B cell (primary cell): ENCODE results near the gene TRAPPC12. TPM values are rescaled to one million over a fixed set of nuclear protein-coding genes. Genes with fewer than 3 reads are reported as not detected.

Experiments
- ATAC-seq: fragments of 200-7000 bp; cut with Tn5 transposase; one replicate; pipeline ENCODE4 v1.10.0; 2021; ENCODE audit warnings: low read depth, mild to moderate bottlenecking, moderate number of reproducible peaks, moderate library complexity
- CTCF ChIA-PET: fragments of 350-600 bp; sonication (Branson Sonifier 250); formaldehyde crosslinking; loops from one replicate; lab custom pipeline; 2021; ENCODE audit warnings: antibody characterized with exemption, inconsistent platforms; lab: Charles Lee
- POLR2A ChIA-PET: fragments of 350-600 bp; sonication (Branson Sonifier 250); formaldehyde crosslinking; loops from one replicate; lab custom pipeline; 2021; ENCODE audit warnings: antibody characterized with exemption; lab: Charles Lee
- DNase-seq: peaks from one replicate; pipeline ENCODE4 v3.0.0; 2013
- H2AFZ ChIP-seq: 2 replicates; pipeline ENCODE4 v1.6.1; 2012; ENCODE audit warnings: mild to moderate bottlenecking, low read depth, low read length; ENCODE audit not compliant: insufficient read depth, poor library complexity, severe bottlenecking
- H3K27ac ChIP-seq, 2 donors: 1 replicate in 1 of 2; 2 replicates in 1 of 2; pipeline ENCODE4 v1.5.1; 2012 to 2013; ENCODE audit warnings: low read length in 2 of 2, mild to moderate bottlenecking in 2 of 2, moderate library complexity in 1 of 2
- H3K27me3 ChIP-seq, 4 experiments: fragments of 200-600 bp in 1 of 4; sonication (generic) in 1 of 4; replicated peaks in 1 of 4; 1 replicate in 2 of 4; 2 replicates in 2 of 4; pipeline versions ENCODE4 v1.6.1 to v1.7.0; 2013 to 2016; ENCODE audit warnings: low read length in 3 of 4, mild to moderate bottlenecking in 2 of 4, mixed read lengths in 1 of 4, moderate library complexity in 1 of 4; ENCODE audit not compliant: insufficient read depth in 4 of 4, control insufficient read depth in 3 of 4; ENCODE audit errors: control extremely low read depth in 1 of 4
- H3K36me3 ChIP-seq, 2 experiments: replicated peaks in 1 of 2; 1 replicate in 1 of 2; 2 replicates in 1 of 2; pipeline versions ENCODE4 v1.6.1 to v1.7.1; 2013; ENCODE audit warnings: low read length in 1 of 2; ENCODE audit not compliant: insufficient read depth in 2 of 2, control insufficient read depth in 1 of 2; ENCODE audit errors: control extremely low read depth in 1 of 2, extremely low read depth in 1 of 2
- H3K4me1 ChIP-seq, 2 donors: fragments of 200-600 bp in 1 of 2; sonication (generic) in 1 of 2; 1 replicate in 1 of 2; 2 replicates in 1 of 2; pipeline versions ENCODE4 v1.5.1 to v1.6.1; 2013 to 2017; ENCODE audit warnings: low read length in 2 of 2; ENCODE audit not compliant: control insufficient read depth in 2 of 2, insufficient read depth in 2 of 2
- H3K4me2 ChIP-seq: replicated peaks from 2 replicates; pipeline ENCODE3; 2012; ENCODE audit warnings: mild to moderate bottlenecking, low read depth, low read length; ENCODE audit not compliant: poor library complexity, severe bottlenecking
- H3K4me3 ChIP-seq, 5 experiments: fragments of 200-600 bp in 1 of 5; sonication (generic) in 1 of 5; 1 replicate in 3 of 5; 2 replicates in 2 of 5; pipeline versions ENCODE4 v1.5.1 to v1.7.0; 2011 to 2016; ENCODE audit warnings: low read length in 4 of 5, mild to moderate bottlenecking in 4 of 5, low read depth in 2 of 5, control low read depth in 1 of 5, moderate library complexity in 1 of 5; ENCODE audit not compliant: insufficient read depth in 1 of 5; ENCODE audit errors: control extremely low read depth in 1 of 5, extremely low read depth in 1 of 5
- H3K79me2 ChIP-seq: fragments of 200-600 bp; sonication (generic); one replicate; pipeline ENCODE4 v1.6.0; 2016; ENCODE audit warnings: low read length; ENCODE audit not compliant: control insufficient read depth, insufficient read depth
- H3K9ac ChIP-seq: fragments of 200-600 bp; sonication (generic); 2 replicates; pipeline ENCODE4 v1.6.1; 2017; ENCODE audit warnings: mild to moderate bottlenecking, low read length, moderate library complexity
- H3K9me3 ChIP-seq, 3 donors: one replicate each; pipeline versions ENCODE4 v1.6.1 to v1.7.1; 2013; ENCODE audit warnings: low read length in 2 of 3; ENCODE audit not compliant: control insufficient read depth in 2 of 3, insufficient read depth in 1 of 3; ENCODE audit errors: control extremely low read depth in 1 of 3
- H4K20me1 ChIP-seq: 2 replicates; pipeline ENCODE4 v1.6.0; 2012; ENCODE audit warnings: mild to moderate bottlenecking, low read length; ENCODE audit not compliant: insufficient read depth, control insufficient read depth, poor library complexity, severe bottlenecking
- H3K27ac Mint-ChIP-seq: one replicate; pipeline ENCODE4 v1.8.0; 2021; ENCODE audit warnings: mixed read lengths
- H3K27me3 Mint-ChIP-seq: one replicate; pipeline ENCODE4 v1.8.0; 2021; ENCODE audit warnings: mixed read lengths
- H3K4me1 Mint-ChIP-seq: one replicate; pipeline ENCODE4 v1.8.0; 2021; ENCODE audit warnings: mixed read lengths
- H3K4me3 Mint-ChIP-seq: one replicate; pipeline ENCODE4 v1.8.0; 2021; ENCODE audit warnings: mixed read lengths
- H3K9me3 Mint-ChIP-seq: one replicate; pipeline ENCODE4 v1.8.0; 2022; ENCODE audit warnings: mixed read lengths; ENCODE audit not compliant: insufficient read depth
- CTCF ChIP-seq: fragments of 200-600 bp; IDR thresholded peaks from one replicate; pipeline ENCODE4 v1.8.0; 2022; ENCODE audit warnings: antibody characterized with exemption, mild to moderate bottlenecking
- EZH2 ChIP-seq: IDR thresholded peaks from 2 replicates; pipeline ENCODE4 v1.6.1; 2012; ENCODE audit warnings: borderline replicate concordance, low read depth, mild to moderate bottlenecking, moderate library complexity, low read length; ENCODE audit not compliant: insufficient read depth, poor library complexity, severe bottlenecking
- WGBS: methylation state at CpG from one replicate; pipeline ENCODE4 v1.1.5; 2013; ENCODE audit warnings: missing lambda C conversion rate; ENCODE audit not compliant: insufficient coverage; 5-methylcytosine and 5-hydroxymethylcytosine counted together
- intact Hi-C: fragments of 100-400 bp; cut with micrococcal nuclease; formaldehyde crosslinking; loops from one replicate; pipeline ENCODE4 v1.10.0; 2022
- polyA minus RNA-seq: library from RNA; depleted of rRNA, polyadenylated mRNA; stranded (reverse); fragments of >200 nt; gene quantifications from 2 replicates; pipeline ENCODE4 v1.2.3, GENCODE V29; 2012
- polyA plus RNA-seq: library from polyadenylated mRNA; depleted of rRNA; stranded (reverse); fragments of >200 nt; gene quantifications from 2 replicates; pipeline ENCODE4 v1.2.3, GENCODE V29; 2012
- total RNA-seq, 2 donors: library from RNA; stranded (reverse); fragments of 120-200 nt in 1 of 2; gene quantifications; 1 replicate in 1 of 2; 2 replicates in 1 of 2; pipeline versions ENCODE4 v1.2.3 to v1.2.4, GENCODE V29; 2013 to 2022

TRAPPC12 gene
- total RNA-seq (151 and 154 TPM in 2 replicates), polyA plus RNA-seq (66.4 and 80.9 TPM in 2 replicates), polyA minus RNA-seq (85.8 and 95.0 TPM in 2 replicates)
- 58.9 TPM for total RNA-seq (2013)

- no peaks in the 10 kb centered on the region for H3K27me3 Mint-ChIP-seq
- TF ChIP-seq CTCF, result peak; percentile 60
- TF ChIP-seq EZH2, result no peak
- peaks cover 7 to 9% of the 10 kb centered on the region in 2 experiments for H3K36me3 ChIP-seq
- DNase-seq, result peak; percentile 94
- peak within 1 kb of the TSS; percentile 90 for H2AFZ ChIP-seq
- peak within 1 kb of the TSS; percentile 75 to 88 (median 84) for H3K4me3 ChIP-seq
- intact Hi-C loops, result loop anchor here (2.0 to 5.0 kb wide), 4 partner anchors 17 to 768 kb away; no protein-coding TSS in a partner anchor
- peaks cover 48% of the 10 kb centered on the region for H3K79me2 ChIP-seq
- H3K27ac ChIP-seq, result peak within 1 kb of the TSS; percentile 90
- peaks cover 43% of the 10 kb centered on the region for H3K4me1 Mint-ChIP-seq
- H3K4me2 ChIP-seq, result peak within 1 kb of the TSS; percentile 79
- H3K4me1 ChIP-seq, result peaks cover 32 to 37% of the 10 kb centered on the region in 2 donors
- peaks cover 0 to 17% (median 0%) of the 10 kb centered on the region in 3 donors for H3K9me3 ChIP-seq
- ChIA-PET CTCF (interaction anchor here (0.7 to 1.2 kb wide), 5 partner anchors 14 to 194 kb away, joined by 3 to 8 read pairs (median 3); partner anchors contain the start of gene ADI1), POLR2A (interaction anchor here (1.2 to 2.4 kb wide), 2 partner anchors 139 to 178 kb away, joined by 5 to 19 read pairs; partner anchors contain the start of genes ADI1 and RNASEH1)
- peak; percentile 77 for ATAC-seq
- H3K9me3 Mint-ChIP-seq, result no peaks in the 10 kb centered on the region
- H3K27me3 ChIP-seq, result no peaks in the 10 kb centered on the region
- peak within 1 kb of the TSS; percentile 96 for H3K27ac Mint-ChIP-seq
- H3K4me3 Mint-ChIP-seq, result peak within 1 kb of the TSS; percentile 98
- under 1% methylated on average over 54 of the region's 61 CpGs for WGBS
- peak within 1 kb of the TSS; percentile 80 for H3K9ac ChIP-seq
- peaks cover 7% of the 10 kb centered on the region for H4K20me1 ChIP-seq
Observed at GRCh38 chr2:3379647-3380534, at the start of gene TRAPPC12. TRAPPC12 (plus strand) TSS chr2:3379694; CDS start chr2:3387624, 7,930 bp downstream.
